ENCODE data around the gene CAB39.

- TF ChIP-seq PATZ1 (CRISPR knock-in tag; IDR thresholded peaks at IDR 0.05; ENCODE audit: borderline replicate concordance) (no peak), POU6F1 (CRISPR knock-in tag; IDR thresholded peaks at IDR 0.05; ENCODE audit: borderline replicate concordance, low read depth) (no peak), ZNF70 (CRISPR knock-in tag; IDR thresholded peaks at IDR 0.05) (no peak), BACH2 (CRISPR knock-in tag; IDR thresholded peaks at IDR 0.05; ENCODE audit: borderline replicate concordance) (no peak), ARNTL (CRISPR knock-in tag; IDR thresholded peaks at IDR 0.05; ENCODE audit: borderline replicate concordance, low read depth) (no peak), TCF4 (CRISPR knock-in tag; IDR thresholded peaks at IDR 0.05; ENCODE audit: borderline replicate concordance) (no peak), CSRNP3 (CRISPR knock-in tag; IDR thresholded peaks at IDR 0.05) (no peak)
These were observed 12.2 kb upstream of the CAB39 start for GRCh38 chr2:230700447-230700846.

All from SK-N-SH treated with all-trans-retinoic acid at 6 μM for 48 hours (cell line).